Activated CD4-positive, alpha-beta T cell treated with anti-CD3 and anti-CD28 coated beads for 36 hours (primary cell): ENCODE data around the gene SH2D3A. TPM values are rescaled to one million over a fixed set of nuclear protein-coding genes. Genes with fewer than 3 reads are reported as not detected.

Experiments
- ATAC-seq: fragments of 200-7000 bp; cut with Tn5 transposase; one replicate; pipeline ENCODE4 v1.10.0; 2021; ENCODE audit warnings: mild to moderate bottlenecking, moderate library complexity
- CTCF ChIA-PET: fragments of 350-600 bp; sonication (Branson Sonifier 250); formaldehyde crosslinking; loops from one replicate; lab custom pipeline; 2021; ENCODE audit warnings: antibody characterized with exemption; lab: Charles Lee
- POLR2A ChIA-PET: fragments of 350-600 bp; sonication (Branson Sonifier 250); formaldehyde crosslinking; loops from one replicate; lab custom pipeline; 2021; ENCODE audit warnings: antibody characterized with exemption, inconsistent platforms; lab: Charles Lee
- DNase-seq: peaks from one replicate; pipeline ENCODE4 v3.0.0-alpha.2; 2020
- H3K27ac Mint-ChIP-seq: one replicate; pipeline ENCODE4 v1.8.0; 2021; ENCODE audit warnings: mixed read lengths
- H3K27me3 Mint-ChIP-seq: one replicate; pipeline ENCODE4 v1.8.0; 2021; ENCODE audit warnings: mixed read lengths
- H3K36me3 Mint-ChIP-seq: one replicate; pipeline ENCODE4 v1.8.0; 2021; ENCODE audit warnings: low read depth, mixed read lengths
- H3K4me1 Mint-ChIP-seq: one replicate; pipeline ENCODE4 v1.8.0; 2021; ENCODE audit warnings: mixed read lengths
- H3K4me3 Mint-ChIP-seq: one replicate; pipeline ENCODE4 v1.8.0; 2021; ENCODE audit warnings: mild to moderate bottlenecking, moderate library complexity, mixed read lengths
- H3K9me3 Mint-ChIP-seq: one replicate; pipeline ENCODE4 v1.8.0; 2021; ENCODE audit warnings: low read depth, mixed read lengths
- intact Hi-C, 2 experiments: fragments of 100-400 bp; cut with DNase I in 1 of 2; cut with micrococcal nuclease in 1 of 2; formaldehyde crosslinking; loops; one replicate each; pipeline versions ENCODE4 v1.14.2 to v1.15.1; 2022 to 2024; cut with DNase I, micrococcal nuclease
- total RNA-seq, 2 experiments: library from RNA; stranded (reverse); gene quantifications; one replicate each; pipeline ENCODE4 v1.2.3, GENCODE V29; 2021

Gene SH2D3A
- total RNA-seq, result 10 to 100 TPM; 20.7 to 23.2 TPM

GRCh38 chr19:6767357-6768235, at the start of gene SH2D3A:
SH2D3A (minus strand) TSS chr19:6767435; CDS start chr19:6763748, 3,687 bp downstream.
- H3K9me3 Mint-ChIP-seq, result no peaks in the 10 kb centered on the region
- peak within 1 kb of the TSS; percentile 83 for H3K4me3 Mint-ChIP-seq
- POLR2A ChIA-PET, result interaction anchor here (0.6 to 0.8 kb wide), 2 partner anchors 29 to 60 kb away, joined by 4 to 6 read pairs; no protein-coding TSS in a partner anchor
- H3K36me3 Mint-ChIP-seq, result peaks cover 5% of the 10 kb centered on the region
- H3K27ac Mint-ChIP-seq, result peak within 1 kb of the TSS; percentile 94
- DNase-seq (peak; percentile 97), ATAC-seq (peak; percentile 78)
- H3K27me3 Mint-ChIP-seq, result no peaks in the 10 kb centered on the region
- CTCF ChIA-PET, result interaction anchor here (0.6 to 2.5 kb wide), 8 partner anchors 14 to 251 kb away, joined by 3 to 12 read pairs (median 6); no protein-coding TSS in a partner anchor
- intact Hi-C loops, result loop anchor here (1.0 to 2.0 kb wide), 14 partner anchors 14 to 394 kb away; partner anchors contain the start of genes GPR108 (in 1 of the 2), TRIP10 (in 1 of the 2) and ZNF557 (in 1 of the 2)
- H3K4me1 Mint-ChIP-seq, result peaks cover 42% of the 10 kb centered on the region

DNA sequence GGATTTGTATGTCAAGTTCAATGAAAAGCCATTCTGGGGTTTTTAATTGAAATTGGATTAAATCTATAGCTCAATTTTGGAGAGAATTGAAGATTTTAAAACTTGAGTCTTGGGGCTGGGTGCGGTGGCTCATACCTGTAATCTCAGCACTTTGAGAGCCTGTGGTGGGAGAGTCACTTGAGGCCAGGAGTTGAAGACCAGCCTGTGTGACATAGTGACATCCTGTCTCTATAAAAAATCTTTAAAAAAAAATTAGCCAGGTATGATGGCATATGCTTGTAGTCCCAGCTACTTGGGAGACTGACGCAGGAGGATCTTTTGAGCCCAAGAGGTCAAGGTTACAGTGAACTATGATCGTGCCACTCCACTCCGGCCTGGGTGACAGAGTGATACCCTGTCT, 46.4 kb upstream of the SH2D3A start:
- intact Hi-C loops, result loop anchor here (1.0 to 5.0 kb wide), 2 partner anchors 12 to 151 kb away; no protein-coding TSS in a partner anchor
- Mint-ChIP-seq H3K27ac (peak overlapping the region; percentile 65), H3K27me3 (no peaks in the 10 kb centered on the region), H3K4me1 (peaks cover 74% of the 10 kb centered on the region), H3K36me3 (peaks cover 51% of the 10 kb centered on the region), H3K9me3 (peaks cover 10% of the 10 kb centered on the region), H3K4me3 (no peak overlapping the region)
- CTCF ChIA-PET, result interaction anchor here (0.5 to 3.6 kb wide), 9 partner anchors 10 to 332 kb away, joined by 3 to 13 read pairs (median 7); partner anchors contain the start of gene VAV1
- ATAC-seq (peak; percentile 59), DNase-seq (no peak)
- POLR2A ChIA-PET, result interaction anchor here (0.5 to 1.1 kb wide), 7 partner anchors 14 to 579 kb away, joined by 3 to 6 read pairs (median 3); no protein-coding TSS in a partner anchor

DNA sequence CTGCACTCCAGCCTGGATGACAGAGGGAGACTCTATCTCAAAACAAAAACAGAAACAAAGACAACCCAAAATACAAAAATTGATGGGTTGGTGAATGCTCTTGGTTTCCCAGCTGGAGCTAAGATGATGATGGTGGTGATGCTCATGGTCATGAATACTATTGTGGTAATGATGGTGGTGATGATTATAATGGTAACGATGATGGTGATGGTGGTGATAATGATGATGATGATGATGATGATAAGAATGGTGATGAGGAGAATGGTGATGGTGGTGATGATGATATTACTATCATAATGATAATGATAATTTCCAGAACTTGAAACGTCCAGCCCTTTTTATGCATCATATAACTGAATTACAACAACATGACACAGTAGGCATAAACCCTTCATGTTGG, 45.4 kb upstream of the SH2D3A start:
- DNase-seq, result no peak
- no peak for ATAC-seq
- H3K9me3 Mint-ChIP-seq, result peaks cover 11% of the 10 kb centered on the region
- no peaks in the 10 kb centered on the region for H3K27me3 Mint-ChIP-seq
- peaks cover 74% of the 10 kb centered on the region for H3K4me1 Mint-ChIP-seq
- no peak overlapping the region for H3K4me3 Mint-ChIP-seq
- POLR2A ChIA-PET, result interaction anchor here (0.8 to 1.1 kb wide), 2 partner anchors 12 to 39 kb away, joined by 3 read pairs; no protein-coding TSS in a partner anchor
- H3K36me3 Mint-ChIP-seq, result peaks cover 46% of the 10 kb centered on the region
- peak overlapping the region; percentile 72 for H3K27ac Mint-ChIP-seq
- intact Hi-C loops, result loop anchor here in 1 of 2 experiments (5.0 kb wide), 1 partner anchor 150 kb away; no protein-coding TSS in a partner anchor
- CTCF ChIA-PET, result interaction anchor here (0.5 to 2.1 kb wide), 6 partner anchors 10 to 92 kb away, joined by 3 to 11 read pairs (median 5); partner anchors contain the start of genes C3 and VAV1

DNA sequence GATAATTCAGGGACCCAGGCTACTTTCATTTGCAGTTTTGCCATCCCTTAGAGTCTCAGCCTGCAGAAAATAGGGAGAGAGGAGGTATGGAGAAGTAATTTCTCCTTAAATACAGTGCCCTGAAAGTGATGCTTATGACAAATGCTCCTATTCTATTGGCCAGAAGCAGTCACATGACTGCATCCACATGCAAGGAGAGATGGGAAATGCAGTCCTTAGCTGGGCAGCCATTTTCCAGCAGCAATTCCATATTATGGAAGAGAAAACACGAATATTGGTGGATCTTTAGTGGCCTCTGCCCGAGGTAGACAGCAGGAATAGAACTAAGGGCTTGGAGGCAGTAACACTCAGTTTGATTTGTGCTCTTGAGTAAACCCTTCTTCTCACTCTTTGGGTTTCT, 44.7 kb upstream of the SH2D3A start:
- H3K4me1 Mint-ChIP-seq, result peaks cover 75% of the 10 kb centered on the region
- POLR2A ChIA-PET, result interaction anchor here (0.8 to 1.1 kb wide), 2 partner anchors 11 to 38 kb away, joined by 3 read pairs; no protein-coding TSS in a partner anchor
- no peak overlapping the region for H3K27ac Mint-ChIP-seq
- peaks cover 11% of the 10 kb centered on the region for H3K9me3 Mint-ChIP-seq
- ATAC-seq, result no peak
- CTCF ChIA-PET, result interaction anchor here (0.7 to 1.1 kb wide), 2 partner anchors 9 to 12 kb away, joined by 3 read pairs; no protein-coding TSS in a partner anchor
- peaks cover 46% of the 10 kb centered on the region for H3K36me3 Mint-ChIP-seq
- no peak for DNase-seq
- intact Hi-C loops, result loop anchor here in 1 of 2 experiments (5.0 kb wide), 1 partner anchor 150 kb away; no protein-coding TSS in a partner anchor
- no peaks in the 10 kb centered on the region for H3K27me3 Mint-ChIP-seq
- no peak overlapping the region for H3K4me3 Mint-ChIP-seq

DNA sequence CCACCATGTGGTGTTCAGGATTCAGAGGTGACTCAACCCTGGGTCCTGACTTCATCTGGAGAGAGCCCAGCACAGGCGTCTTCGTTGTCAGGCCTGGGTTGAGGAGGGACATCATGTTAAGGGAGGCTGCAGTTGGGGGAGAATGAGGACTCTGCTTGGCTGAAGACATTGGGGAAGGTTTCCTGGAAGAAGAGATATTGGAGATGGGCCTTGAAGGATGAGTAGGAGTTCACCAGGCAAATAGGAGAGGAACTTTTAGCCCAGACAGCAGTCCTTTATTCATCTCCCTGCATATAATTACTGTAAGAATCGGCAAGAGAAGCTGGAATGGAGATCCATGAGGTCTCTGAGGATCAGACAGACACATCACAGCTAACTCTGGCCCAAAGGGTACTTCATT, 44.1 kb upstream of the SH2D3A start:
- Mint-ChIP-seq H3K4me3 (no peak overlapping the region), H3K4me1 (peaks cover 75% of the 10 kb centered on the region), H3K9me3 (peaks cover 11% of the 10 kb centered on the region), H3K36me3 (peaks cover 45% of the 10 kb centered on the region), H3K27ac (peak overlapping the region; percentile 2), H3K27me3 (no peaks in the 10 kb centered on the region)
- ATAC-seq (no peak), DNase-seq (no peak)
- POLR2A ChIA-PET, result no interaction called here
- intact Hi-C loops, result loop anchor here in 1 of 2 experiments (5.0 kb wide), 1 partner anchor 149 kb away; no protein-coding TSS in a partner anchor
- CTCF ChIA-PET, result interaction anchor here (0.6 to 1.2 kb wide), 2 partner anchors 20 to 73 kb away, joined by 3 read pairs; no protein-coding TSS in a partner anchor

- ChIA-PET CTCF (no interaction called here), POLR2A (no interaction called here)
- H3K4me1 Mint-ChIP-seq, result peaks cover 67% of the 10 kb centered on the region
- peaks cover 11% of the 10 kb centered on the region for H3K9me3 Mint-ChIP-seq
- H3K36me3 Mint-ChIP-seq, result peaks cover 37% of the 10 kb centered on the region
- H3K27me3 Mint-ChIP-seq, result no peaks in the 10 kb centered on the region
- DNase-seq (peak; percentile 35), ATAC-seq (no peak)
- H3K27ac Mint-ChIP-seq, result peak overlapping the region; percentile 73
- intact Hi-C loops, result no loop called here
- H3K4me3 Mint-ChIP-seq, result no peak overlapping the region
Observed at GRCh38 chr19:6809262-6809661, 42.0 kb upstream of the SH2D3A start.

GRCh38 chr19:6808494-6808893, 41.3 kb upstream of the SH2D3A start:
- H3K27ac Mint-ChIP-seq, result peak overlapping the region; percentile 62
- no peaks in the 10 kb centered on the region for H3K27me3 Mint-ChIP-seq
- H3K4me1 Mint-ChIP-seq, result peaks cover 65% of the 10 kb centered on the region
- H3K36me3 Mint-ChIP-seq, result peaks cover 41% of the 10 kb centered on the region
- ChIA-PET CTCF (interaction anchor here (0.6 to 1.1 kb wide), 2 partner anchors 55 to 1274 kb away, joined by 3 to 4 read pairs; no protein-coding TSS in a partner anchor), POLR2A (no interaction called here)
- DNase-seq, result no peak
- intact Hi-C loops, result no loop called here
- no peak for ATAC-seq
- no peak overlapping the region for H3K4me3 Mint-ChIP-seq
- peaks cover 11% of the 10 kb centered on the region for H3K9me3 Mint-ChIP-seq

- Mint-ChIP-seq H3K27me3 (no peaks in the 10 kb centered on the region), H3K27ac (no peak overlapping the region), H3K4me3 (no peak overlapping the region), H3K36me3 (peaks cover 39% of the 10 kb centered on the region), H3K9me3 (peaks cover 8% of the 10 kb centered on the region), H3K4me1 (peaks cover 63% of the 10 kb centered on the region)
- DNase-seq (no peak), ATAC-seq (no peak)
- POLR2A ChIA-PET, result interaction anchor here (0.6 kb wide), 1 partner anchor 30 kb away, joined by 3 read pairs; no protein-coding TSS in a partner anchor
- intact Hi-C loops, result no loop called here
- CTCF ChIA-PET, result no interaction called here
Observed at GRCh38 chr19:6807291-6807690, 40.1 kb upstream of the SH2D3A start.

DNA sequence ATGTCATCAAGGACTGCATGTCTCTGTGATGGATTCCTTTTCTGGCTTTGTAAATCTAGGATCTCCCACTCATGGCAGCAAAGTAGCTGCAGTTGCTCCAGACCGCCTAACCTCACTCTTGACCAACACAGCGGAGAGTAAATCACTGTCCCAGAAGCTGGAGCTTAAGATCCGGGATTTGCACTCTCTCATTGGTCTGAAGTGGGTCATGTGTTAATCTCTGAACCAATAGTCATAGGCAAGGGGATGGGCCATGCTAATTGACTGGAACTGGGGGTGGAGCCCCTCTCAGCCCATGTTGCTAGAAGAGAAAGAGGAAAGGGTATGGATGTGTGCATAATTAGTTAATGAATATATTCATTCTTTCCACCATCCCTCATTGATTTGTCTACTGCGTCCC, 39.3 kb upstream of the SH2D3A start:
- DNase-seq, result no peak
- no peak overlapping the region for H3K4me3 Mint-ChIP-seq
- ChIA-PET POLR2A (no interaction called here), CTCF (no interaction called here)
- H3K9me3 Mint-ChIP-seq, result peaks cover 8% of the 10 kb centered on the region
- ATAC-seq, result no peak
- peak overlapping the region; percentile 70 for H3K27ac Mint-ChIP-seq
- peaks cover 31% of the 10 kb centered on the region for H3K36me3 Mint-ChIP-seq
- intact Hi-C loops, result no loop called here
- H3K27me3 Mint-ChIP-seq, result no peaks in the 10 kb centered on the region
- peaks cover 59% of the 10 kb centered on the region for H3K4me1 Mint-ChIP-seq

GRCh38 chr19:6803036-6803404, 35.8 kb upstream of the SH2D3A start:
- intact Hi-C loops, result loop anchor here (2.0 kb wide), 2 partner anchors 36 to 128 kb away; partner anchors contain the start of gene SH2D3A (in 1 of the 2)
- Mint-ChIP-seq H3K27ac (peak overlapping the region; percentile 88), H3K36me3 (peaks cover 33% of the 10 kb centered on the region), H3K9me3 (no peaks in the 10 kb centered on the region), H3K4me3 (peak overlapping the region; percentile 82), H3K27me3 (no peaks in the 10 kb centered on the region), H3K4me1 (peaks cover 67% of the 10 kb centered on the region)
- POLR2A ChIA-PET, result interaction anchor here (0.6 to 1.1 kb wide), 4 partner anchors 24 to 67 kb away, joined by 3 to 4 read pairs (median 3); partner anchors contain the start of gene VAV1
- CTCF ChIA-PET, result interaction anchor here (0.5 to 2.8 kb wide), 13 partner anchors 9 to 1409 kb away, joined by 3 to 13 read pairs (median 3); partner anchors contain the start of gene VAV1
- ATAC-seq (no peak), DNase-seq (no peak)
